CD4-positive, alpha-beta T cell (primary cell): Measurements from ENCODE around the gene CATSPERZ. TPM values are rescaled to one million over a fixed set of nuclear protein-coding genes. Genes with fewer than 3 reads are reported as not detected.

Experiments used
- ATAC-seq: fragments of 200-7000 bp; cut with Tn5 transposase; one replicate; pipeline ENCODE4 v1.10.0; 2022; ENCODE audit warnings: mild to moderate bottlenecking; ENCODE audit not compliant: poor library complexity
- CTCF ChIA-PET: fragments of 350-600 bp; sonication (Branson Sonifier 250); formaldehyde crosslinking; loops from one replicate; lab custom pipeline; 2021; ENCODE audit warnings: antibody characterized with exemption, inconsistent platforms; lab: Charles Lee
- POLR2A ChIA-PET: fragments of 350-600 bp; sonication (Branson Sonifier 250); formaldehyde crosslinking; loops from one replicate; lab custom pipeline; 2021; ENCODE audit warnings: antibody characterized with exemption, inconsistent platforms; lab: Charles Lee
- DNase-seq, 14 experiments: peaks; one replicate each; pipeline ENCODE4 v3.0.0-alpha.2; 2013 to 2020; ENCODE audit warnings: mixed read lengths in 2 of 14
- H3K27ac ChIP-seq, 2 donors: one replicate each; pipeline versions ENCODE4 v1.5.1 to v1.7.0; 2013; ENCODE audit warnings: low read length in 2 of 2, low read depth in 1 of 2, mild to moderate bottlenecking in 1 of 2
- H3K27me3 ChIP-seq, 2 experiments: 1 replicate in 1 of 2; 2 replicates in 1 of 2; pipeline versions ENCODE4 v1.6.1 to v1.7.0; 2013; ENCODE audit warnings: low read length in 2 of 2, control low read depth in 1 of 2, mild to moderate bottlenecking in 1 of 2, moderate library complexity in 1 of 2; ENCODE audit not compliant: insufficient read depth in 2 of 2, control insufficient read depth in 1 of 2
- H3K36me3 ChIP-seq: one replicate; pipeline ENCODE4 v1.6.1; 2013; ENCODE audit warnings: low read length, control low read depth; ENCODE audit not compliant: insufficient read depth
- H3K4me1 ChIP-seq: one replicate; pipeline ENCODE4 v1.6.1; 2013; ENCODE audit warnings: low read length, control low read depth; ENCODE audit not compliant: insufficient read depth
- H3K4me3 ChIP-seq: one replicate; pipeline ENCODE4 v1.5.1; 2013; ENCODE audit warnings: mild to moderate bottlenecking, low read length, moderate library complexity
- H3K9me3 ChIP-seq, 2 experiments: 1 replicate in 1 of 2; 2 replicates in 1 of 2; pipeline versions ENCODE4 v1.6.1 to v1.7.0; 2013; ENCODE audit warnings: low read length in 2 of 2, mild to moderate bottlenecking in 2 of 2, control low read depth in 1 of 2, moderate library complexity in 1 of 2; ENCODE audit not compliant: control insufficient read depth in 1 of 2, insufficient read depth in 1 of 2
- H3K27ac Mint-ChIP-seq: one replicate; pipeline ENCODE4 v1.8.0; 2020; ENCODE audit warnings: mixed read lengths
- H3K27me3 Mint-ChIP-seq: one replicate; pipeline ENCODE4 v1.8.0; 2021; ENCODE audit warnings: mixed read lengths
- H3K36me3 Mint-ChIP-seq: one replicate; pipeline ENCODE4 v1.8.0; 2021; ENCODE audit warnings: low read depth, mixed read lengths
- H3K4me1 Mint-ChIP-seq: one replicate; pipeline ENCODE4 v1.8.0; 2021; ENCODE audit warnings: low read depth, mixed read lengths
- H3K4me3 Mint-ChIP-seq: one replicate; pipeline ENCODE4 v1.8.0; 2020; ENCODE audit warnings: mild to moderate bottlenecking, mixed read lengths
- H3K9me3 Mint-ChIP-seq: one replicate; pipeline ENCODE4 v1.8.0; 2020; ENCODE audit warnings: mixed read lengths
- intact Hi-C, 2 experiments: fragments of 100-400 bp; cut with DNase I in 1 of 2; cut with micrococcal nuclease in 1 of 2; formaldehyde crosslinking; loops; one replicate each; pipeline versions ENCODE4 v1.15.1 to v1.9.0; 2023 to 2025; cut with DNase I, micrococcal nuclease
- total RNA-seq, 174 experiments: library from RNA in 2 of 174; stranded (reverse) in 2 of 174; gene quantifications; one replicate each; pipeline ENCODE4 v1.2.3 and lab custom pipeline; 2021 to 2026
- TF ChIP-seq, protein P1 (sequence below): fragments of 200-600 bp; IDR thresholded peaks from one replicate; pipeline ENCODE4 v1.8.0; 2022; ENCODE audit warnings: antibody characterized with exemption, mild to moderate bottlenecking

Gene CATSPERZ
- total RNA-seq, 2 experiments from 2014 or later: not detected

DNA sequence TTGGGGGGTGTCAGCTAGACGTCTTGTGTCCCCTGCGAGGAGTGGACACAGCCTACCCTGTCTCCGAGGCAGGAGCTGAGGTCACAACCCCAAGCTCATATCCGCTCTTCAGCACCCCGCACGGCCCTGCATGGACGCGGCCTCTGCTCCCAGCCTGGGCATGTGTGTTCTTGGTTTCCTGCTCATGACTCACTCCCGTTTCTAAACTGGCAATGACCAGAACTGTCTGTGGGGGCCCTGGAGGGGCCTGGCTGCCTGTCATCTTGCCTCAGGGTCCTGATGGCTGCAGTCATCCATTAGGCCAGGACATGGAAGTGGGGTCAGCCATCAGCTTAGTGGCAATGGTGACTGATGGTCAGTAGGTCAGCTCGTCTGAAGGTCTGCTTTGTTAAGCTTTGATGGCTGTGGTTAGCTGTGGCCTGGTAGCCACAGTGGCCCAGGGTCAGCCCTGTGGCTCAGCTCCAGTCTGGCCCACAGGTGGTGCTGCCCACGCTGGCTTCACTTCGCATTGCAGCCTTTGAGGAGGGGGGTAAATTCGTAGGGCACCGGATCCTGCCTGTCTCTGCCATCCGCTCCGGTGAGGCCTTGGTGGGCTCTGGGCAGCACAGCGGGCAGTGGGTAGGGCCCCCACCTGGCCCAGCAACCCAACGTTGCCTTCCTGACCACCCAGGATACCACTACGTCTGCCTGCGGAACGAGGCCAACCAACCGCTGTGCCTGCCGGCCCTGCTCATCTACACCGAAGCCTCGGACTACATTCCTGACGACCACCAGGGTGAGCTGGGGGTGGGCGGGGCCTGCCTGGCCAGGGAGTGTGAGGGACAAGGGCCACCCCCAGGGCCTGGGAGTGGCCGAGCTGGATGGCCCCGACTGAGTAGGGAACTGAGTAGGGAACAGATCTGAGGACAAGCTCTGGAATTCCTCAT lies 36.9 kb upstream of the CATSPERZ start:
- TF ChIP-seq, protein P1, sequence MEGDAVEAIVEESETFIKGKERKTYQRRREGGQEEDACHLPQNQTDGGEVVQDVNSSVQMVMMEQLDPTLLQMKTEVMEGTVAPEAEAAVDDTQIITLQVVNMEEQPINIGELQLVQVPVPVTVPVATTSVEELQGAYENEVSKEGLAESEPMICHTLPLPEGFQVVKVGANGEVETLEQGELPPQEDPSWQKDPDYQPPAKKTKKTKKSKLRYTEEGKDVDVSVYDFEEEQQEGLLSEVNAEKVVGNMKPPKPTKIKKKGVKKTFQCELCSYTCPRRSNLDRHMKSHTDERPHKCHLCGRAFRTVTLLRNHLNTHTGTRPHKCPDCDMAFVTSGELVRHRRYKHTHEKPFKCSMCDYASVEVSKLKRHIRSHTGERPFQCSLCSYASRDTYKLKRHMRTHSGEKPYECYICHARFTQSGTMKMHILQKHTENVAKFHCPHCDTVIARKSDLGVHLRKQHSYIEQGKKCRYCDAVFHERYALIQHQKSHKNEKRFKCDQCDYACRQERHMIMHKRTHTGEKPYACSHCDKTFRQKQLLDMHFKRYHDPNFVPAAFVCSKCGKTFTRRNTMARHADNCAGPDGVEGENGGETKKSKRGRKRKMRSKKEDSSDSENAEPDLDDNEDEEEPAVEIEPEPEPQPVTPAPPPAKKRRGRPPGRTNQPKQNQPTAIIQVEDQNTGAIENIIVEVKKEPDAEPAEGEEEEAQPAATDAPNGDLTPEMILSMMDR: no peak

DNA sequence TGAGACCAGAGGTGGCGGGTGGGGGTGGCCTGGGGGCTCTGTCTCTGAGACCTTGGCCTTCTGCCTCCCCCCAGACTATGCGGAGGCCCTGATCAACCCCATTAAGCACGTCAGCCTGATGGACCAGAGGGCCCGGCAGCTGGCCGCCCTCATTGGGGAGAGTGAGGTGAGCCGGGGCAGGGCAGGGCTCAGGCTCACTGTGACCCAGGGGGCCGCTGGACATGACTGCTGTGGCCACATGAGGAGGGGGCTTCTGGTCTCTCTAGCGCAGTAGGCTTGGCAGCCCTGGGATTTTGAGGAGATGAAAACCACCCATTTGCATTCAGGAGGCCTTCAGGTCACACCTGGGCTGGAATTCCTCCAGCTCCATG lies 36.2 kb upstream of the CATSPERZ start:
- TF ChIP-seq, protein P1: no peak
- ChIA-PET CTCF (interaction anchor here (1.5 kb wide), 1 partner anchor 37 kb away, joined by 5 read pairs; no protein-coding TSS in a partner anchor), POLR2A (interaction anchor here (1.0 to 1.1 kb wide), 2 partner anchors 21 to 23 kb away, joined by 3 read pairs; partner anchors contain the start of genes BAD and FKBP2)
- DNase-seq: no peak
- Mint-ChIP-seq H3K27me3 (no peaks in the 10 kb centered on the region), H3K4me3 (no peak overlapping the region), H3K27ac (no peak overlapping the region), H3K9me3 (no peaks in the 10 kb centered on the region), H3K36me3 (peaks cover 6% of the 10 kb centered on the region), H3K4me1 (peaks cover 9% of the 10 kb centered on the region)
- Histone ChIP-seq H3K4me1 (peaks cover 22% of the 10 kb centered on the region), H3K9me3 (no peaks in the 10 kb centered on the region), H3K36me3 (peaks cover 12% of the 10 kb centered on the region), H3K27me3 (no peaks in the 10 kb centered on the region), H3K4me3 (no peak overlapping the region), H3K27ac (no peak overlapping the region)
- intact Hi-C loops: no loop called here
- no peak for ATAC-seq

More for the DNA sequence above, 36.9 kb upstream of the CATSPERZ start:
- no peaks in the 10 kb centered on the region for H3K9me3 Mint-ChIP-seq
- H3K27ac Mint-ChIP-seq: no peak overlapping the region
- no peaks in the 10 kb centered on the region for H3K27me3 ChIP-seq
- H3K4me3 Mint-ChIP-seq: no peak overlapping the region
- peaks cover 16% of the 10 kb centered on the region for H3K4me1 ChIP-seq
- no peak for DNase-seq
- POLR2A ChIA-PET: interaction anchor here (0.9 to 1.0 kb wide), 2 partner anchors 22 to 58 kb away, joined by 3 read pairs; partner anchors contain the start of gene BAD
- H3K36me3 Mint-ChIP-seq: peaks cover 6% of the 10 kb centered on the region
- intact Hi-C loops: no loop called here
- CTCF ChIA-PET: interaction anchor here (1.5 kb wide), 1 partner anchor 38 kb away, joined by 5 read pairs; no protein-coding TSS in a partner anchor
- no peaks in the 10 kb centered on the region for H3K27me3 Mint-ChIP-seq
- no peaks in the 10 kb centered on the region for H3K9me3 ChIP-seq
- no peak for ATAC-seq
- no peak overlapping the region for H3K4me3 ChIP-seq
- H3K4me1 Mint-ChIP-seq: peaks cover 4% of the 10 kb centered on the region
- no peak overlapping the region for H3K27ac ChIP-seq
- H3K36me3 ChIP-seq: peaks cover 18% of the 10 kb centered on the region

DNA sequence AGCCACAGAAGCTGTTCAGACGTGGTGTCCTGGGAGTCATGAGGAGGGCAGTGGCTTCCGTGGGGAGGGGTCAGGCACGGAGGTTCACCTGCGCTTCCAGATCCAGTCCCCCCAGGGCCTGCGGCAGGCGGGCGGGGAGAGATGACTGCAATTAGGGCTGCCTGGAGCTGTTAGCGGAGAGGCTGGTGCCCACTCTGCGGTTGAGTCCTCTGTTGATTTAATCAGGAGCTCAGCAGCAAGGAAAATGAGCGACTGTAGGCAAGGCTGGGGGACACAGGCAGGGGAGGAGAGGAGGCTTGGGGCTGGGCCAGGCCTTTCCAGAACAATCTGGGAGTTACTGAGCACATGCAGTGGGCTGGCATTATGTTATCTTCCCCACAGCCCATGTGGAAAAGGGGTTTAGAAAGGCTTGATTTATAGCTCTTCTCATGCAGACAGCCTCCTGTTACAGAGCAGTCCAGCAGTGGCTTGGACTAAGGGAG lies 35.7 kb upstream of the CATSPERZ start:
- Mint-ChIP-seq H3K27me3 (no peaks in the 10 kb centered on the region), H3K36me3 (peaks cover 4% of the 10 kb centered on the region), H3K9me3 (no peaks in the 10 kb centered on the region), H3K4me3 (no peak overlapping the region), H3K4me1 (peaks cover 13% of the 10 kb centered on the region), H3K27ac (no peak overlapping the region)
- peaks cover 8% of the 10 kb centered on the region for H3K36me3 ChIP-seq
- POLR2A ChIA-PET: interaction anchor here (1.1 kb wide), 1 partner anchor 23 kb away, joined by 3 read pairs; the partner anchor contains the start of gene FKBP2
- CTCF ChIA-PET: no interaction called here
- peaks cover 24% of the 10 kb centered on the region for H3K4me1 ChIP-seq
- intact Hi-C loops: no loop called here
- H3K4me3 ChIP-seq: no peak overlapping the region
- ATAC-seq (no peak), DNase-seq (no peak)
- no peaks in the 10 kb centered on the region for H3K9me3 ChIP-seq
- no peak overlapping the region for H3K27ac ChIP-seq
- TF ChIP-seq, protein P1: no peak
- no peaks in the 10 kb centered on the region for H3K27me3 ChIP-seq
